ENCODE results near the gene SHROOM3. TPM values are rescaled to one million over a fixed set of nuclear protein-coding genes. Genes with fewer than 3 reads are reported as not detected.

SHROOM3 gene
- total RNA-seq, 1 experiment from 2014 or later, result 27.6 TPM

DNA sequence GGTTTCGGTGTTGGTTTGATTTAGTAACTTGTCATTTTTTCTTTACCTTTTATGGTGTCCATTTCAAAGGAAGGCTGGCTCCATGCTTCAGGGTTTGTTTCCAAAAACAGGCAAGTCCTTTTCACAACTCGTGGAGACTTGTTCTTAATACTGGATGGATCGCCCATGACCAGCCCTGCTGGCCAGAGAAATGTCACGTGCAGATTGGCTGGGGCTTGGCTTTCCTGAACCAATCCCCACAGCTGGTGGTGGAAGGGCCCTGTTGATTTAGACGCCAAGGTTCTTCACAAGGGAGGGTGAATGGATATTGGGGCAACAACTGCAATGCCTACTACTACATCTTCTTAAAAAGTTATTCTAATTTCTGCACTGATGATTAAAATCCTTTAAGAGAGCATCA, 92.6 kb downstream of the SHROOM3 start:
- no peak for DNase-seq
- no peak overlapping the region for H3K14ac ChIP-seq (ENCODE audit: insufficient read depth, low read length)
- H3K4ac ChIP-seq (ENCODE audit: low read depth, low read length), result no peak overlapping the region
- Mint-ChIP-seq H3K27ac (no peak overlapping the region), H3K27me3 (ENCODE audit: low read depth) (no peaks in the 10 kb centered on the region), H3K4me1 (peaks cover 6 to 8% of the 10 kb centered on the region in 2 experiments), H3K4me3 (no peak overlapping the region), H3K9me3 (no peaks in the 10 kb centered on the region), H3K36me3 (ENCODE audit: insufficient read depth in 1 of 3, low read depth in 3 of 3) (no peaks in the 10 kb centered on the region; a peak in 1 of 7 replicates)
- no peaks in the 10 kb centered on the region for H4K20me1 ChIP-seq (ENCODE audit: control insufficient read depth, insufficient read depth, insufficient read length)
- H3K18ac ChIP-seq (ENCODE audit: insufficient read length, low read depth, low read length), result no peak overlapping the region
- no peak overlapping the region for H3K4me2 ChIP-seq (ENCODE audit: insufficient read depth, insufficient read length, low read length)
- no peak overlapping the region for H3K9ac ChIP-seq (ENCODE audit: extremely low read depth, insufficient read length, low read length)
- no peak overlapping the region for H3K56ac ChIP-seq (ENCODE audit: insufficient read length, low read depth, low read length)
- no peaks in the 10 kb centered on the region for H3K9me3 ChIP-seq (ENCODE audit: control insufficient read depth, low read depth, low read length)
- no peaks in the 10 kb centered on the region for H3K23me2 ChIP-seq (ENCODE audit: insufficient read length, low read depth, low read length, poor library complexity, severe bottlenecking)
- H4K91ac ChIP-seq (ENCODE audit: insufficient read length, low read depth, low read length), result no peak overlapping the region
- no peak overlapping the region for H4K8ac ChIP-seq (replicated peaks; ENCODE audit: insufficient read length, low read depth, low read length)
- H2AFZ ChIP-seq (ENCODE audit: low read length), result no peak overlapping the region
- no peak overlapping the region for H2BK5ac ChIP-seq (ENCODE audit: insufficient read length, low read length)
- no peaks in the 10 kb centered on the region for H3K4me1 ChIP-seq (ENCODE audit: insufficient read depth, low read length)
- no peak overlapping the region for H4K5ac ChIP-seq (ENCODE audit: insufficient read length, low read depth, low read length)
- H2BK12ac ChIP-seq (ENCODE audit: insufficient read length, low read depth, low read length), result no peak overlapping the region
- no peak overlapping the region for H3K27ac ChIP-seq (ENCODE audit: insufficient read length, low read depth, low read length)
- TF ChIP-seq, protein P1, sequence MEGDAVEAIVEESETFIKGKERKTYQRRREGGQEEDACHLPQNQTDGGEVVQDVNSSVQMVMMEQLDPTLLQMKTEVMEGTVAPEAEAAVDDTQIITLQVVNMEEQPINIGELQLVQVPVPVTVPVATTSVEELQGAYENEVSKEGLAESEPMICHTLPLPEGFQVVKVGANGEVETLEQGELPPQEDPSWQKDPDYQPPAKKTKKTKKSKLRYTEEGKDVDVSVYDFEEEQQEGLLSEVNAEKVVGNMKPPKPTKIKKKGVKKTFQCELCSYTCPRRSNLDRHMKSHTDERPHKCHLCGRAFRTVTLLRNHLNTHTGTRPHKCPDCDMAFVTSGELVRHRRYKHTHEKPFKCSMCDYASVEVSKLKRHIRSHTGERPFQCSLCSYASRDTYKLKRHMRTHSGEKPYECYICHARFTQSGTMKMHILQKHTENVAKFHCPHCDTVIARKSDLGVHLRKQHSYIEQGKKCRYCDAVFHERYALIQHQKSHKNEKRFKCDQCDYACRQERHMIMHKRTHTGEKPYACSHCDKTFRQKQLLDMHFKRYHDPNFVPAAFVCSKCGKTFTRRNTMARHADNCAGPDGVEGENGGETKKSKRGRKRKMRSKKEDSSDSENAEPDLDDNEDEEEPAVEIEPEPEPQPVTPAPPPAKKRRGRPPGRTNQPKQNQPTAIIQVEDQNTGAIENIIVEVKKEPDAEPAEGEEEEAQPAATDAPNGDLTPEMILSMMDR (conservative IDR thresholded peaks at IDR 0.05), result no peak
- no peaks in the 10 kb centered on the region for H3K27me3 ChIP-seq (ENCODE audit: insufficient read depth, low read length)
- no peak overlapping the region for H2BK15ac ChIP-seq (ENCODE audit: low read depth, low read length)
- no CpG with 5 or more reads among the region's 5 CpGs for WGBS (ENCODE audit: extremely low coverage, insufficient read length, low lambda C conversion rate)
- no peaks in the 10 kb centered on the region for H3K79me2 ChIP-seq (ENCODE audit: insufficient read depth, low read length)
- H3K79me1 ChIP-seq (ENCODE audit: insufficient read depth, low read depth, low read length, poor library complexity, severe bottlenecking), result no peaks in the 10 kb centered on the region
- H2BK20ac ChIP-seq (ENCODE audit: low read depth, low read length, poor library complexity, severe bottlenecking), result no peak overlapping the region
- H2AK5ac ChIP-seq (ENCODE audit: insufficient read length, low read length), result no peak overlapping the region
- no peak overlapping the region for H2BK120ac ChIP-seq (ENCODE audit: low read depth, low read length, poor library complexity, severe bottlenecking)
- no peak overlapping the region for H3K23ac ChIP-seq (ENCODE audit: insufficient read length, low read depth, low read length)
- no peak overlapping the region for H3T11ph ChIP-seq (ENCODE audit: low read length)
